HepG2 (cell line): ENCODE measurements around the gene OR10AD1.

Experiments
- KDM5A ChIP-seq: fragments of 200-600 bp; sonication (generic); IDR thresholded peaks from 2 replicates; pipeline ENCODE4 v1.7.0; 2018; ENCODE audit warnings: antibody characterized with exemption, mild to moderate bottlenecking, low read length, borderline replicate concordance
- MAX ChIP-seq: IDR thresholded peaks from 2 replicates; pipeline ENCODE4 v1.6.1; 2012; ENCODE audit warnings: inconsistent platforms
- MTF1 ChIP-seq: sonication (generic); formaldehyde crosslinking; IDR thresholded peaks from 2 replicates; pipeline ENCODE4 v1.5.0; 2020; ENCODE audit warnings: missing genetic modification reagents
- MYC ChIP-seq: sonication (generic); formaldehyde crosslinking; IDR thresholded peaks from 2 replicates; pipeline ENCODE4 v1.9.0; 2021; ENCODE audit warnings: missing genetic modification reagents, borderline replicate concordance
- SRF ChIP-seq: IDR thresholded peaks from 2 replicates; pipeline ENCODE4 v1.6.1; 2011; ENCODE audit warnings: mild to moderate bottlenecking, low read depth, low read length, moderate library complexity
- ZNF678 ChIP-seq: sonication (generic); formaldehyde crosslinking; IDR thresholded peaks from 2 replicates; pipeline ENCODE4 v1.4.0; 2020; ENCODE audit warnings: mild to moderate bottlenecking, missing genetic modification reagents

- no peak for TF ChIP-seq ZNF678 (CRISPR knock-in tag)
- no peak for TF ChIP-seq SRF
- no peak for TF ChIP-seq MYC
- TF ChIP-seq MTF1 (CRISPR knock-in tag), result no peak
- no peak for TF ChIP-seq MAX
- no peak for TF ChIP-seq KDM5A
These were observed 37.8 kb downstream of the OR10AD1 start for GRCh38 chr12:48165089-48165981.
